ENCODE results near the gene BAX. TPM values are rescaled to one million over a fixed set of nuclear protein-coding genes. Genes with fewer than 3 reads are reported as not detected.

The BAX gene
- total and polyA plus RNA-seq, 2 of the 4 experiments (the other 2 are of a cell fraction), result 23.3 to 169 TPM

DNA sequence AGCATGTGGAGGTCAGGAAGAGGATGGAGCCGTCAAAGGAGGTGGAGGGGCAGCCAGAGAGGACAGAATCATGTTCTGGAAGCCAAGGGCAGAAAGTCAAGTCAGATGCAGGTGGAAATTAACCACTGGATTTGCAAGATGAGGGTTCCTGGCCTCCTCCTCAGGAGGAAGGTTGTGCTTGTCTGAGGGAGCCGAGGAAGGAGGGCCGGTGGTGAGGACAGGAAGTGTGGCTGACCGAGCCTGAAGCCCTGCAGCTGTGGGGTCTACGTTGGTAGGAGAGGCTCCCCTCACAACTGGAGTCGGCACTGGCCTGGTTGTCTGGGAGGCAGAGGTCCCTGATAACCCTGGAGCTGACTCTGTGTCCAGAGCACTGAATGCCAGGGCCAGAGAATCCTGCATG is 36.6 kb upstream of the BAX start:
- DNase-seq, result no peak
- no peak overlapping the region for H3K4ac ChIP-seq (ENCODE audit: low read depth, low read length)
- ChIA-PET CTCF (interaction anchor here (0.6 kb wide), 2 partner anchors 12 to 47 kb away, joined by 3 to 4 read pairs; partner anchors contain the start of gene FTL), POLR2A (ENCODE audit: unreplicated experiment) (no interaction called here)
- H3K9me3 ChIP-seq (ENCODE audit: control insufficient read depth, insufficient read depth, low read length), result no peaks in the 10 kb centered on the region
- H3K4me3 ChIP-seq (ENCODE audit: insufficient read depth, low read depth, low read length), result no peak overlapping the region
- H3K9me1 ChIP-seq (ENCODE audit: insufficient read depth, low read length), result 0 out of 2 replicates have a peak, but pooled peaks cover 3% of the 10 kb centered on the region
- in situ Hi-C loops (cut with MboI; ENCODE audit: low sequenced_read_pairs) (no loop called here), intact Hi-C loops (cut with micrococcal nuclease) (no loop called here), dilution Hi-C loops (cut with HindIII; ENCODE audit: low sequenced_read_pairs, unreplicated experiment) (no loop called here)
- whole genome bisulfite sequencing, 2 experiments (ENCODE audit: extremely low coverage in 2 of 2, insufficient read length in 1 of 2), result 88% methylated on average over 1 of the region's 6 CpGs; no CpG with 5 or more reads in 1 of the 2 experiments
- BruUV-seq (replicated peaks), result no TSS peak
- H3K79me1 ChIP-seq (ENCODE audit: low read depth in 1 of 2, low read length in 2 of 2), result 0 out of 4 replicates have a peak, but pooled peaks cover 0 to 8% of the 10 kb centered on the region in 2 experiments
- H3K27me3 ChIP-seq (ENCODE audit: control insufficient read depth, insufficient read depth, low read length), result no peaks in the 10 kb centered on the region
- no peak overlapping the region for H3K4me2 ChIP-seq (ENCODE audit: low read depth, low read length)
- no peak overlapping the region for H3K56ac ChIP-seq (ENCODE audit: extremely low read depth, insufficient read depth, low read length)
- H2BK15ac ChIP-seq (ENCODE audit: low read depth, low read length), result no peak overlapping the region
- H2AK9ac ChIP-seq (replicated peaks; ENCODE audit: low read depth, low read length, poor library complexity), result no peak overlapping the region
- H3K27ac ChIP-seq (ENCODE audit: insufficient read depth, low read length), result no peak overlapping the region
- H2AK5ac ChIP-seq (ENCODE audit: low read depth, low read length), result no peak overlapping the region
- H3K23ac ChIP-seq (ENCODE audit: low read depth, low read length), result no peak overlapping the region
- no peak overlapping the region for H2AFZ ChIP-seq (replicated peaks; ENCODE audit: low read length, poor library complexity)
- no peaks in the 10 kb centered on the region for H3K4me1 ChIP-seq (ENCODE audit: control insufficient read depth, insufficient read depth, low read length)
- H3K9ac ChIP-seq (ENCODE audit: low read depth, low read length), result no peak overlapping the region
- no peak overlapping the region for H2BK5ac ChIP-seq (ENCODE audit: low read depth, low read length, poor library complexity, severe bottlenecking)
- H3K18ac ChIP-seq (ENCODE audit: low read depth, low read length), result no peak overlapping the region
- TF ChIP-seq, protein P1, sequence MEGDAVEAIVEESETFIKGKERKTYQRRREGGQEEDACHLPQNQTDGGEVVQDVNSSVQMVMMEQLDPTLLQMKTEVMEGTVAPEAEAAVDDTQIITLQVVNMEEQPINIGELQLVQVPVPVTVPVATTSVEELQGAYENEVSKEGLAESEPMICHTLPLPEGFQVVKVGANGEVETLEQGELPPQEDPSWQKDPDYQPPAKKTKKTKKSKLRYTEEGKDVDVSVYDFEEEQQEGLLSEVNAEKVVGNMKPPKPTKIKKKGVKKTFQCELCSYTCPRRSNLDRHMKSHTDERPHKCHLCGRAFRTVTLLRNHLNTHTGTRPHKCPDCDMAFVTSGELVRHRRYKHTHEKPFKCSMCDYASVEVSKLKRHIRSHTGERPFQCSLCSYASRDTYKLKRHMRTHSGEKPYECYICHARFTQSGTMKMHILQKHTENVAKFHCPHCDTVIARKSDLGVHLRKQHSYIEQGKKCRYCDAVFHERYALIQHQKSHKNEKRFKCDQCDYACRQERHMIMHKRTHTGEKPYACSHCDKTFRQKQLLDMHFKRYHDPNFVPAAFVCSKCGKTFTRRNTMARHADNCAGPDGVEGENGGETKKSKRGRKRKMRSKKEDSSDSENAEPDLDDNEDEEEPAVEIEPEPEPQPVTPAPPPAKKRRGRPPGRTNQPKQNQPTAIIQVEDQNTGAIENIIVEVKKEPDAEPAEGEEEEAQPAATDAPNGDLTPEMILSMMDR (conservative IDR thresholded peaks at IDR 0.05; ENCODE audit: low read depth, low read length), result no peak
- no peak for TF ChIP-seq MAZ (IDR thresholded peaks at IDR 0.05; ENCODE audit: borderline replicate concordance, low read depth, low read length)
- TF ChIP-seq, protein P2, sequence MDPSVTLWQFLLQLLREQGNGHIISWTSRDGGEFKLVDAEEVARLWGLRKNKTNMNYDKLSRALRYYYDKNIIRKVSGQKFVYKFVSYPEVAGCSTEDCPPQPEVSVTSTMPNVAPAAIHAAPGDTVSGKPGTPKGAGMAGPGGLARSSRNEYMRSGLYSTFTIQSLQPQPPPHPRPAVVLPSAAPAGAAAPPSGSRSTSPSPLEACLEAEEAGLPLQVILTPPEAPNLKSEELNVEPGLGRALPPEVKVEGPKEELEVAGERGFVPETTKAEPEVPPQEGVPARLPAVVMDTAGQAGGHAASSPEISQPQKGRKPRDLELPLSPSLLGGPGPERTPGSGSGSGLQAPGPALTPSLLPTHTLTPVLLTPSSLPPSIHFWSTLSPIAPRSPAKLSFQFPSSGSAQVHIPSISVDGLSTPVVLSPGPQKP (IDR thresholded peaks at IDR 0.05; ENCODE audit: borderline replicate concordance, low read depth, low read length), result no peak
- no peak for TF ChIP-seq BHLHE40 (IDR thresholded peaks at IDR 0.05; ENCODE audit: low read depth, low read length)
- TF ChIP-seq NFE2L2 (IDR thresholded peaks at IDR 0.05; ENCODE audit: low read depth, low read length), result no peak
- no peak for TF ChIP-seq POLR2A (IDR thresholded peaks at IDR 0.05; ENCODE audit: low read depth, low read length)
- TF ChIP-seq RAD21 (IDR thresholded peaks at IDR 0.05; ENCODE audit: low read length), result no peak
- no peak for TF ChIP-seq MAFK (IDR thresholded peaks at IDR 0.05; ENCODE audit: low read depth, low read length)
- no peak overlapping the region for H2BK120ac ChIP-seq (ENCODE audit: low read depth, low read length)
- ATAC-seq (ENCODE audit: low read depth), result no peak
- peaks cover 60% of the 10 kb centered on the region for H3K36me3 ChIP-seq (ENCODE audit: control insufficient read depth, insufficient read depth, low read length)
- H2BK20ac ChIP-seq (ENCODE audit: low read depth, low read length), result no peak overlapping the region
- H4K8ac ChIP-seq (ENCODE audit: low read depth in 2 of 2, low read length in 2 of 2), result no peak overlapping the region
- H4K20me1 ChIP-seq (ENCODE audit: insufficient read depth, low read length), result no peaks in the 10 kb centered on the region; the same call in 1 of the 2 replicates
- H4K5ac ChIP-seq (ENCODE audit: low read depth, low read length), result no peak overlapping the region
- H4K91ac ChIP-seq (ENCODE audit: insufficient read depth, low read depth, low read length), result no peak overlapping the region
- H3K14ac ChIP-seq (replicated peaks; ENCODE audit: low read depth, low read length), result no peak overlapping the region

Data from IMR-90 (cell line).